Cerebellar cortex (tissue), 1 donor: ENCODE results near the gene HSF4.

Source experiments
- DNase-seq: peaks from one replicate; pipeline ENCODE4 v3.0.0-alpha.2; 2015; ENCODE audit warnings: low spot score

Gene HSF4

DNA sequence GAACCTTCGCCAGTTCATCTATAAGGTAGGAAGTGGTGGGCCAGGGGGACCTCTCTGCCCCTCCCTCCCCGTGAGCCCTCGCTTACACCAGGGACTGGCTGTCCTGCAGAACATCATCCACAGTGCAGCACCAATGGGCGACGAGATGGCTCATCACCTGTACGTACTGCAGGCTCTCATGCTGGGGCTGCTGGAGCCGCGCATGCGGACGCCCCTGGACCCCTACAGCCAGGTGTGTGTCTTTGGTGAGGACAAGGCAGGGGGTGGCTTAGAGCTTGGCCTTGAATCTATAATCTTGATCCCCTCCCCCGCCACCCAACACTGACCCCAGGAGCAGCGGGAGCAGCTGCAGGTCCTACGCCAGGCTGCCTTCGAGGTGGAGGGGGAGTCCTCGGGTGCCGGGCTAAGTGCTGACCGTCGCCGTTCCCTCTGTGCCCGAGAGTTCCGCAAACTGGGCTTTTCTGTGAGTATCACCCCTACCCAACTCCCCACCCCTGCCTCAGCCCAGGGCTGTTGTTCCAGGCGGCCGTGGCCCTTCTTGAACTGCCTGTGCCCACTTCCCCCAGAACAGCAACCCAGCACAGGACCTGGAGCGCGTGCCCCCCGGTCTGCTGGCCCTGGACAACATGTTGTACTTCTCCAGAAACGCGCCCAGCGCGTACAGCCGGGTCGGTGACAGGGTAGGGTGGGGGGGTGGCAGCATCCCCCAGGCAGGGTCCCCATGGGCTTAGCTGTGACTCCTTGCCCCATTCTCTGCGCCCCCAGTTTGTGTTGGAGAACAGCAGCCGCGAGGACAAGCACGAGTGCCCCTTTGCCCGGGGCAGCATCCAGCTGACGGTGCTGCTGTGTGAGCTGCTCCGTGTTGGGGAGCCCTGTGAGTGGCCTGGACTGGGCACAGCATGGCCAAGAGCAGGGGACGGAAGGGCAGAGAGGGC lies 37.1 kb downstream of the HSF4 start:
- no peak for DNase-seq

DNA sequence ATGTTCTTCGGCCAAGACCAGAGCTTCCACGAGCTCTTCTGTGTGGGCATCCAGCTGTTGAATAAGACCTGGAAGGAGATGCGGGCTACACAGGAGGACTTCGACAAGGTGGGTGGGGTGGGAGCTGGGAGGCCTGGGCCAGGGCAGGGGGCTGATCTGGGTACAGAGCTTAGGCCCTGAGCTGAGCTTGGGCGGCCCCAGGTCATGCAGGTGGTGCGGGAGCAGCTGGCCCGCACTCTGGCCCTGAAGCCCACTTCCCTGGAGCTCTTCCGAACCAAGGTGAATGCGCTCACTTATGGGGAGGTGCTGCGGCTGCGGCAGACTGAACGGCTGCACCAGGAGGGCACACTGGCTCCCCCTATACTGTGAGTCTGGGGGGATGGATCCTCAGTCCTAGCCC lies 37.9 kb downstream of the HSF4 start:
- no peak for DNase-seq

DNA sequence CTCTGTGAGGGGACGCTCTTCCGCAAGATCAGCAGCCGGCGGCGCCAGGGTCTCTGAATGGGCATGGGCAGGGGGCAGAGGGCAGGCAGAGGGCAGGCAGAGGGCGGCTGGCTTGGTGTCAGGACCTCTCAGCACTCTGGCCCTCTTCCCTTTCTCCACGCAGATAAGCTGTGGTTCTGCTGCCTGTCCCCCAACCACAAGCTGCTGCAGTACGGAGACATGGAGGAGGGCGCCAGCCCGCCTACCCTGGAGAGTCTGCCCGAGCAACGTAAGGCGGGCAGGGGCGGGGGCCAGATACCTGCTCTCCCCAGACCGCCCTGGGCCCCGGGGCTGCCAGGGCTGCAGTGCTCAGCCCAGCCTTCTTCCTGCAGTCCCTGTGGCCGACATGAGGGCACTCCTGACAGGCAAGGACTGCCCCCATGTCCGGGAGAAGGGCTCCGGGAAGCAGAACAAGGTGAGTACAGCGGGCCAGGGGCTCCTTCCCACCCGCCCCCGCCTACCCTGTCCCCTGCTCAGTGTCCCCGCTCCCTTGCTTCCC lies 38.5 kb downstream of the HSF4 start:
- DNase-seq = no peak

DNA sequence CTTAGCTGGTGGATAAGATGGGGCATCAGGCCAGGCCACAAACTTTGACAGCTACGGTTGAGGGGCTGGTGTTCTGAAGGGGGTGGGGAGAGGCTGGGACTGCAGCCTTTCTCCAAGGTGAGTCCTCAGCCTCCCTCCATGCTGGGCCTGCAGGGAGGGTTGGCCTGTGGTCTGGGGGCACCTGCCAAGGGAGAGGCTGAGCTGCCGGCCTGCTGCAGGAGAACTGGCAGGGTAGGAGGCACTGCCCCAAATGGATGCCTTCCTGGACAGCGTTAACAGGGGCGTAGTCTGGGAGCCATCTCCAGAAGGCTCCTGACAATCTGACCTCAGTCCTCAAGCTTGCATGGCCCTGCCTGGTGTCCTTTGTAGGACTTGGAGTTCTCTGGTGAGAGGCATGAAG lies 39.5 kb downstream of the HSF4 start:
- DNase-seq = no peak

DNA sequence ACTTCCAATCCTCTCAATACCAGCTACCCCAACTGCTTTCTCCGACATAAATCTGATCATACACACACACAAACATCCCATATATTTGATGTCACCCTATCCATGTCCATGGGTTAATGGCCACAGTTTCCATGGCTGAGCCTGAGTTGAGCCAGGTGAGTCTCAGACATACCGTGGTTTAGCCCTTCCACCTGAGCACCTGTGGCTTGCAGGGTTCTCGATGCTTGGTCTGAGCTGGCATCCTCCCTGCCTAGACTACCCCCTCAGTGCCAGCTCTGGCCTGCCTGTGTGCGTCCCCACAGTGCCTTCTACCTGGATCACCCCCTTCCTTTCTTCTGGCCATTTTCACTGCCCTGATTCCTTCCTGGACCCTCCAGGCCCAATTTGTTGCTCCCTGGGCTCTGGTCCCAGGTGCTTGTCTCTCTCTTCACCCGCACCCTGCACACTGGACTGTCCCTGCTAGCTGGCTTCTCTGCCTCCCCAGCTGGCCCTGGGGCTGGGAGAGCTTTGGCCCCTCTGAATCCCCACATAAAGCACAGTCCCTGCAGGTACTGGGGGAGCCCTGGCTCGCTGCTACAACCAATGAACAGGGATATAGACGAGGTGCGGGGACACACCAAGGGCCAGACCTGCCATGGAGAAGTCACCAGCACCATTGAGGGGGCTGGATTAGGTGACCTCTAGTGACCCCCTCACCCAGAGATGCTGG lies 41.7 kb downstream of the HSF4 start:
- DNase-seq = no peak

DNA sequence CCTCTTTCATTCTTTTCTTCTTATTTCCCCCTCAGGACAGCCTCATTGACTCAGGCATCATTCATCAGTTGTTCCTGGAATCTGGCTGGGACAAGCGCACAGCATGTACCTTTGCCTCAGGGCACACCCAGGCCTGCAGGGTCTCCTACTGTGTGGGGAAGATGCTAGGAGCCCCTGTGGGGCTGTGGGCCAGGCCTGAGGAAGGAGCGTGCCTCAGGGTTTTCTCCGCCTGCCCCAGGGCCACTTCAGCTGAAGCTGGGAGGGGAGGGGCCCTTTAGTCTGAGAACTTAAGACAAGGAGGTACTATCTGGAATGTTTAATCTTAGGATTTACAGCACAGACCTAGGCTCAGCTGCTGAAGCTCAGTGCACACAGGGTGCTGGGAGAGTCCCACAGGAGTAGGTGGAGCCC lies 42.3 kb downstream of the HSF4 start:
- no peak for DNase-seq

DNA sequence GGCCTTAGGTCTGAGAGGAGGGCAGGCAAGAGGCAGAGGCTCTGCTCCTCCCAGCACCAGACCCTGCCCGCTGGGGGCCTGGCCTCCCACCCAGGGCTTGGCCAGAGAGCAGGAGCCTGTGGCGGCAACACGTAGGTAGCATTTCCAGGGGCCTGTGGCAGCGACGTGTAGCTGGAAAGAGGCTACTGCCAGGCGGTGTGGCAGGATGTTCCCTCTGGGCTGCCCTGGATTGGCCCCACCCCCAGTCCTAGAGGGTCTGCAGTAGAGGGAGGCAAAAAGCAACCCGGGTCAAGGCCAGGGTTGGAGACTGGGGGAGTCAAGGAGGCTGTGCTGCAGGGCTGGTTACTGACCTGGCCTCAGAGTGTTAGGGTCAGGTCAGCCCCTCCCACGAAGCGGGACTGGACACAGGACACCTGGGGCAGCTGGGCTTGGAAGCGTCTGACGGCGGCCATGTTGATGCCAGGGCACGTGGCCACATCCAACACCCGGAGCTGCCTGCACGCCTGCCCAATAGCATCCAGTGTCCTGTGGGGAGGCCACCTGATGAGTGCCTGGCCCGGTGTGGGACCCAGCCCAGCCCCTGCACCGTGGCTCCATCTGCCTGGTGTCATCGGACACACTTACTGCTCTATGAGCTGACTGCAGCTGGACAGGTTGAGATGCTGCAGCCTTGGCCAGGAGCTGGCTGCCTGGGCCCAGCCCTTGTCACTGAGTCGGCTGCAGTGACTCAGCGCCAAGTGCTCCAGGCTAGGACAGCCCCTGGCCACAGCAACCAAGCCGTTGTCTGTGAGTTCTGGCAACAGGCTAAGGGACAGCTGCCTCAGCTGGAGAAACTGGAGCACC lies 42.9 kb downstream of the HSF4 start:
- DNase-seq = no peak

DNA sequence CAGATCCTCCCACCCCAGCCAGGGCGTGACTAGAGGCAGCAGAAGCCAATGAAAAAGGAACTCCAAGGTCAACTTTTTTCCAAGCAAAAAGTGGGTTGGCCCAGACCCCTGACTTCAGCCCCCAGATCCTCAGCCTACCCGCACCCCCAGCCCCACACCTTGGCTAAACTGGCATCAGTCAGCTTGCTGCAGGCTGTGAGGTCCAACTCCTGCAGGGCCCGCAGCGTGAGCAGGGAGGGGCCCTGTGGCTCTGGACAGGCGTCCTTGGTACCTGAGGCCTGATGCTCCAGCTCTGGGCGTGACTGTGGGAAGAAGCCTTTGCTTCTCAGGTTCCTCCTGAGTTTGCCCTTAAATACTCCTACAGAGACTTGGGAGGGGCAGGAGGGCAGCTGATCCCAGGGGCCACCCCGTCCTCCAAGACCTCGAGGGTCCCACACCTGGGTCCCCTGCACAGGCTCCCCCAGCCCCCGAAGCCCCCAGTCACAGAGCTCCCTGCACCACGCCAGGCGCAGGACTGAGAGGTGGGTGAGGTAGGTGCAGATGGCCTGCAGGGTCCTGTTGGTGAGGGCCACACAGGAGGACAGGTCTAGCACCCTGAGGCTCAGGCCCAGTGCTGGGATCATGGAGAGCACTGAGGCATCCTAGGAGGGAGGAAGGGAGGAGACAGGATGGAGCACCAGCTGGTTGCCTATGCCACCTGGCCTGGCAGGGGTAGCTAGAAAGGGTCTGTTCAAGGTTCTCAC lies 43.8 kb downstream of the HSF4 start:
- DNase-seq = no peak

DNA sequence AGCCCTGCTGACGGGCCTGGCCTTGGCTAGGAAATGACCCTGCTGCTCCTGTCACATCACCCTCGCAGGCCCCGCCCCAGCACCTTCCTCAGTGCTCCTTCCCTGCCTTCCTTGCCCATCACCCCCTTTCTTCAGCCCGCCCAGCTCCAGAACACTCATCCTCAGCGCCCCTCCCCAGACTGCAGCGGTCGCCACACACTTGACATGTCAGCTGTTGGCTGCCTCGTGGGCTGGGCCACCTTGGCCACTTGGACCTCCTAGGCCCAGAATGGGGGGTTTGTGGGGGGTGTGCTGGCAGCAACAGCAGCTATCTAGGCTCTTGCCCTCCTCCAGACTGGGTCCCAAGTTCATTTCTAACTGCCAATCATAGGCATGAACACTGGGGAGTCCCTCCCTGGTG lies 45.0 kb downstream of the HSF4 start:
- no peak for DNase-seq

DNA sequence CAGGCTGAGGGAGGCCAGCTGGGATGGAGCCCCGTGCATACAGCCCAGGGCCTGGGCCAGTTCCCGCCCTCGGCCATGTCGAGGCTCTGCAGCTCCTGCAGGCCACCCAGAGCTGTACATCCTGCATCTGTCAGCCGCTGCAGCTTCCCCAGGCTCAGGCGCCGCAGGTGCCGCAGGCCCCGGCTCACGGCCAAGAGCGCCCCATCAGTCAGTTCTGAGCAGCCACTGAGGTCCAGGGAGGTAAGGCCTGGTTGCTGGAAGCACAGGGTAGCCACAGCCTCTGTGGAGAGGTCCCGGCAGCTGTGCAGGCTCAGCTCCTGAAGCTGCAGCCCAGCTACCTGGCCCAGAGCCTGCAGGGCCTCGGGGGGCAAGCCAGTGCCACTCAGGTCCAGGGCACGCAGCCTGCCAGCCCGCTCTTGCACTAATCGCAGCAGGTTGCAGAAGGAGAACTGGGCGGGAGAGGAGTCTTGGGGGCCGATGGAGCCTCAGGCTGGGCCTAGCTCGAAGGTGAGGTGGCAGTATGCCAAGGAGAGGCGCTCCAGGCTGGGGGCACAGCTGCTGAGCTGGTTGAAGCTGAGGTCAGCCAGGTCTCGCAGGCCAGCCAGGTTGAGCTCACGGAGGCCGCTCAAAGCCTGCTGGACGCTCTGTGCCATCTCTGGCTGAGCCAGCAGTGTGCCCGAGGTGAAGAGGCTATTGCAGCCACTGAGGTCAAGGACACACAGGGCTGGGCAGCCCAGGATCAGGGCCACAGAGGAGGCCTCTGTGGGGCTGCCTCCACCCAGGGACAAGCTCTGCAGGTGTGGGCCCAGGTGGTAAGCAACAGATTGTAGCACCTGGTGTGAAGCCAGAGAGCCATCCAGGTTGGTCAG lies 45.8 kb downstream of the HSF4 start:
- DNase-seq = no peak

DNA sequence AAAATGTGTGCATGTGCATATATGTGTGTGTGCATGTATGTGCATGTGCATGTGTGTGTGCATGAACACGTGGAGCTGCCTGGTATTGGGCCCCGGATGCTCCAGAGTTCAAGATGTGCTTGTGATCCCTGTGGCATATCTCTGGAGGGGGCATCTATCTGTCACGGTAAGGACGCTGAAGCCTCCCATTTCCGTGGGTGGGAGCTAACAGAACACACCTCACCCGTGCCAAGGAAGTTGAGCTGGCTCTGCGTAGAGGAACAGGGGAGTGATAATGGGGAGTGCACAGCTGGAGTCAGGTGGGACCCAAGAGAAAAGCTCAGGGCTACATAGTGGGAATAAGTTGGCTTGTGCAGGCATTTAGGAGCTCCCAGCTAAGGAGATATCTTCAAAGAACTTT lies 47.1 kb downstream of the HSF4 start:
- DNase-seq = no peak

DNA sequence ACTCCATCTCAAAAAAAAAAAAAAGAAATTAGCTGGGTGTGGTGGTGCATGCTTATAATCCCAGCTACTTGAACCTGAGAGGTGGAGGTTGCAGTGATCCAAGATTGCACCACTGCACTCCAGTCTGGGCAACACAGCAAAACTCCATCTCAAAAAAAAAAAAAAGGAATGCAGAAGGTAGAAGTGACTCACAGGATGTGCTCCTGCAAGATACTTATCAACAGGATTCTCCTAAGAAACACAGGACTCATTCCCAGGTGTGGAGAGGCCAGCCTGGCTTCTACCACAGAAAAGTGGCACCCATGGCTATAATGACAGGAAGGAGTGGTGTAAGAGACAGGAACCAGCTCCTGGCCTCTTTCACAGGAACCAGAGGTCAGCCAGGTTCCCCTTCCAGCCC lies 48.2 kb downstream of the HSF4 start:
- DNase-seq = no peak

DNA sequence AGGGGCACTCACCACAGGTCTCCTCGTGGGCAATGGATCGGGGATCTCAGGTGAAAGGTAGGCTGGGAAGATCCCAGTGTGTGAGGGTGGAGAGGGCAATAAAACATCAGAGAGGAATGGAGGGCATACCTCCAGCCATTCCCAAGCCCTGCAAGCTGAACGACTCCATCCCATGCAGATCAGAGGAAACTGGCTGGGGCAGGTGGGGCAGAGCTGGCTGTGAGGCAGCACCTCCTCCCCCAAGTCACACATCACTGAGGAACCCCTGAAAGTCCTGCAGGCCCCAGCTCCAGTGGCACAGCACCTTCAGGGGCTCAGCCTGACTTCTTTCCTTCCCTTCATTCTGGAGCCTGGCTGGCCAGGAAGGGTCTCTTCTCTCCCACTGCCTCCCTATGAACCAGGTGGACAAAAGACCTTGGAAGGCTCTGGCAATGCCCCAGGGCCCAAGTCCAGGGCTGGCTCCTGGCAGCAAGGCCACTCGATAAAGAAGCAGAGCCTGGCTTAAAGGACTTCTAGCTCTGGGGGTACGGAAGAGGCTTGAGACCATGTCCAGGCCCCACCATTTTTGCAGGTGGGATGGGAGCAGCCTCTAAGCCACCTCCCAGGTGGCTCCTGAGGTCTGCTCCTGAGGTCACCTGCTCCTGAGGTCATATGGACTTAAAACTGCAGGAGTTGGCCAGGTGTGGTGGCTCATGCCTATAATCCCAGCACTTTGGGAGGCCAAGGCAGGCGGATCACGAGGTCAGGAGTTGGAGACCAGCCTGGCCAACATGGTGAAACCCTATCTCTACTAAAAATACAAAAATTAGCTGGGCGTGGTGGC lies 48.9 kb downstream of the HSF4 start:
- no peak for DNase-seq

DNA sequence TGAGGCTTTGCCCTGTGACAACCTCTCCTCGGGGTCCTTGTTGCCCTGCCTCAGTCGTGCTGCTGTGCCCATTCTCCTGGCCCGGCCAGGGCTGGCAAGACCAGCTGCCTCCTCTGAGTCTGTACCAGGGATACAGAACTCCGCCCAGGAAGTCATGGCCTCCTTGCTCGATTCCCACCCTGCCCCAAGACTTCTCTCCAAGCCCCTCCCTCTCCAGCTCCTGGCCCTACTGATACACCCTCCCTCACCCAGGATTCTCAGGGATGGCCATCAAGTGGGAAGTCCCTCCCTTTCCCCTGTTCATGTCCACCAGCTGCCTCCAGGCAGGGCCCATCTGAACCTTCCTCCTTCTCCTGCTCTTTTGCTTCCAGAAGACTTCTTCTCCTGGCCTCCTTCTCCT lies 51.2 kb downstream of the HSF4 start:
- DNase-seq = no peak

DNA sequence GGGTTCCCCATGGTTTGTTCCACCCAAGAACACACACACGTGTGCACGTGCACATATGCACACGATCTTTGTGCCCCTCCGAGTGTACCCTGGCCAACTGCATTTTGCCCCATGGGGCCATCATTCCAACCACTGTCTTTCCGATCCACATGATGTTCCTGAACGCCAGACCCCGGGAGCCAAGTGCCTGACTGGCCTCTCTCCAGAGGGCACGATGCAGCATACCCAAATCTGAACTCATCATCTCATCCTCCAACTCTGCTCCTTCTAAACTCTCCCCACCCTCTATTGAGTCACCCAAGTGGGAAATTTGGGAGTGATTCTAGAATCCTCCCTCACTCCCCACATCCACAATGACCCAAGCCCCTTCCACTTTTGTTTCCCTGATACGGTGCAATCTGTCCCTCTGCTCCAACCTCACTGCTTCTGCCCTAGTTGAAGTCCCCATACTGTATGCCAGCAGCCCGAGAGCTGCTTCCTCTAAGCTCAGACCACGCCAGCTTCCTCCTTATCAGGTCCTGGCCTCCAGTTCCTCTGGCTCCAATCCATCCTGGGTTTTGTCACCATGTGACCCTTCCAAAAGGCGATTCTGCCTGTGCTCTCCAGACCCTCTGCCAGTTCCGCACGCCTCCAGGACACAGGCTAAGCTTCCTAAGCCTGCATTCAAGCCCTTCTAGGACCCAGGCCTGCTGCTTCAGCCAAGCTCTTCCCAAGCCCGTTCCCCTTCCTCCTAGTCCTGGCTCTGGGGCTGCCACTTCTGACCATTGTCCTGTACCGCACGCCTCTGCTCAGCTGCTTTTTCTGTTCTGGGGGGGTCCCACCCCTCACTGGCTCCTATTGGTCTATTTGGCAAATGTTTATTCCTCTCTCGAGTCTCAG lies 52.3 kb downstream of the HSF4 start:
- DNase-seq = no peak
